DMS114 treated with DMSO at 0.1 percent for 48 hours (cell line): Measurements from ENCODE around the gene NR1I3.

Source experiments
- DNase-seq: peaks from one replicate; lab custom pipeline; 2025; ENCODE audit not compliant: unreplicated experiment; lab: John Stamatoyannopoulos, UW

NR1I3 gene

GRCh38 chr1:161196521-161197451 is 41.2 kb downstream of the NR1I3 start:
- no peak for DNase-seq

- DNase-seq, result no peak
These were observed 41.9 kb downstream of the NR1I3 start for GRCh38 chr1:161196111-161196510.

- no peak for DNase-seq
These were observed 42.8 kb downstream of the NR1I3 start for GRCh38 chr1:161195171-161195570.

- DNase-seq, result no peak
These were observed 44.3 kb downstream of the NR1I3 start for GRCh38 chr1:161193561-161194235.

- DNase-seq, result peak; percentile 80
These were observed 45.2 kb downstream of the NR1I3 start for GRCh38 chr1:161192476-161193465.

- DNase-seq, result no peak
These were observed 46.0 kb downstream of the NR1I3 start for GRCh38 chr1:161191971-161192370.

- DNase-seq, result no peak
These were observed 47.0 kb downstream of the NR1I3 start for GRCh38 chr1:161190962-161191521.

GRCh38 chr1:161189036-161189435 is 49.0 kb downstream of the NR1I3 start:
- DNase-seq, result no peak

- DNase-seq, result no peak
These were observed 49.6 kb downstream of the NR1I3 start for GRCh38 chr1:161188381-161188780.

- DNase-seq, result no peak
These were observed 50.7 kb downstream of the NR1I3 start for GRCh38 chr1:161187311-161187710.

GRCh38 chr1:161185732-161186311 is 52.2 kb downstream of the NR1I3 start:
- DNase-seq, result no peak

- no peak for DNase-seq
These were observed 52.7 kb downstream of the NR1I3 start for GRCh38 chr1:161185282-161185682.

GRCh38 chr1:161182214-161182613 is 55.8 kb downstream of the NR1I3 start:
- DNase-seq, result no peak

- DNase-seq, result peak; percentile 49
These were observed 57.4 kb downstream of the NR1I3 start for GRCh38 chr1:161180639-161181038.

- DNase-seq, result no peak
These were observed 58.3 kb downstream of the NR1I3 start for GRCh38 chr1:161179698-161180097.
